Aorta (tissue), 5 donors: ENCODE measurements around the gene PPM1G. TPM values are rescaled to one million over a fixed set of nuclear protein-coding genes. Genes with fewer than 3 reads are reported as not detected.

Experiments used
- ATAC-seq: fragments of 200-7000 bp; cut with Tn5 transposase; one replicate; pipeline ENCODE4 v1.9.1; 2022; ENCODE audit warnings: moderate library complexity; ENCODE audit not compliant: low FRiP score
- DNase-seq, 2 donors: peaks; one replicate each; pipeline ENCODE4 v3.0.0-alpha.2; 2020
- H3K27ac ChIP-seq, 2 donors: one replicate each; pipeline ENCODE4 v1.5.1; 2013; ENCODE audit warnings: low read length in 2 of 2, mild to moderate bottlenecking in 2 of 2, moderate library complexity in 2 of 2, control low read depth in 1 of 2, inconsistent platforms in 1 of 2, low read depth in 1 of 2
- H3K27me3 ChIP-seq, 2 donors: one replicate each; pipeline ENCODE4 v1.6.1; 2013; ENCODE audit warnings: control low read depth in 1 of 2, low read length in 1 of 2, mild to moderate bottlenecking in 1 of 2, moderate library complexity in 1 of 2; ENCODE audit not compliant: insufficient read depth in 2 of 2, control insufficient read depth in 1 of 2
- H3K36me3 ChIP-seq, 2 donors: one replicate each; pipeline ENCODE4 v1.6.1; 2013; ENCODE audit warnings: control low read depth in 1 of 2, low read length in 1 of 2, mild to moderate bottlenecking in 1 of 2; ENCODE audit not compliant: insufficient read depth in 2 of 2, control insufficient read depth in 1 of 2
- H3K4me1 ChIP-seq, 2 donors: one replicate each; pipeline ENCODE4 v1.6.1; 2013; ENCODE audit warnings: low read length in 2 of 2, control low read depth in 1 of 2, mild to moderate bottlenecking in 1 of 2, moderate library complexity in 1 of 2; ENCODE audit not compliant: insufficient read depth in 2 of 2, control insufficient read depth in 1 of 2
- H3K4me3 ChIP-seq, 2 donors: one replicate each; pipeline ENCODE4 v1.5.1; 2013; ENCODE audit warnings: low read length in 2 of 2, control low read depth in 1 of 2, mild to moderate bottlenecking in 1 of 2
- H3K9me3 ChIP-seq: one replicate; pipeline ENCODE4 v1.6.1; 2013; ENCODE audit warnings: mild to moderate bottlenecking, low read length; ENCODE audit not compliant: control insufficient read depth
- WGBS, 2 donors: extraction: QIAGEN DNeasy Blood & Tissue Kit; methylation state at CpG; one replicate each; pipeline ENCODE4 v1.1.7; 2013; 5-methylcytosine and 5-hydroxymethylcytosine counted together
- intact Hi-C, 2 donors: fragments of 100-400 bp; cut with DNase I; formaldehyde crosslinking; loops; one replicate each; pipeline versions ENCODE4 v1.14.2 to v1.15.0; 2022
- polyA plus RNA-seq, 2 donors: library from polyadenylated mRNA; stranded (reverse); fragments of 200-250 nt; gene quantifications; one replicate each; pipeline ENCODE4 v1.2.3, GENCODE V29; 2013
- total RNA-seq, 2 donors: library from RNA; stranded (reverse); fragmentation: NEBNext Ultra II Directional; extraction: Animal tissue kit (Norgen Biotek cat#: 25700); gene quantifications; one replicate each; pipeline ENCODE4 v1.2.1, GENCODE V29; 2021
- donor health status: healthy with polysubstance abuse.
- donor health status: Bipolar disorder and iron deficiency.
- donor health status: DM: no; HTN: no; CAD: no.
- donor health status: DM: no; HTN: no; CAD: no.
- donor health status: DM: yes; HTN: yes; CAD: no.

Gene PPM1G
- total and polyA plus RNA-seq, 4 donors, result 37.3 to 42.7 (median 40.1) TPM

DNA sequence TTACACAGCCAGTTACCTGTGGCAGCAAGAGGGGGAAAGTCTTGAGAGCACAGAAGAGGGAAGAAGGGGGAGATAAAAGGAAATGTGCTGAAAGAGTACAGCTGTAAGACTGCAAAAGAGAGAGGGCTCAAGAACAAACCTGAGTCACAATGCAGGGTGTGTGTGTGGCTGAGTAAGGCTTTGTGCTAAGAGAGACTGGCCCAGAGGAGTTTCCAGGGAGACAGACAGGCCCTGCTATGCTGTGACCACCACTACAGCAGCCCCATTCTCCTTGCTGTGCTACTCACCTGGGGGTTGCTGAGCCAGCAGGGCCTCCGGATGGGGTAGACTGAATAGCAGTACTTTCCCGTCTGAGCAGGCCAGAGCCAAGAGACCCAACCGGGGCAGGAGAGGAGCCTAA, 74.1 kb downstream of the PPM1G start:
- Histone ChIP-seq H3K36me3 (peaks cover 9 to 15% of the 10 kb centered on the region in 2 donors), H3K9me3 (no peaks in the 10 kb centered on the region), H3K27ac (no peak overlapping the region), H3K27me3 (no peaks in the 10 kb centered on the region), H3K4me3 (no peak overlapping the region), H3K4me1 (no peaks in the 10 kb centered on the region)
- ATAC-seq (no peak), DNase-seq (no peak)
- WGBS, 2 donors, result 90 to 93% methylated on average over 3 of the region's 3 CpGs
- intact Hi-C loops, result no loop called here

Other genes starting within 250 kb of the PPM1G start
- gene ATRAID, start 197.6 kb downstream of the PPM1G start, total RNA-seq, result 10 to 100 TPM; 66.9 to 93.8 TPM
- 100 to 1,000 TPM; 144 to 176 TPM for gene ATRAID, start 197.6 kb downstream of the PPM1G start, polyA plus RNA-seq
- gene SLC5A6, start 197.3 kb downstream of the PPM1G start, total RNA-seq, result 10 to 100 TPM; 17.9 to 21.3 TPM
- 10 to 100 TPM; 16.4 to 24.7 TPM for gene SLC5A6, start 197.3 kb downstream of the PPM1G start, polyA plus RNA-seq
- gene CAD, start 192.2 kb downstream of the PPM1G start, total RNA-seq, result 10 to 100 TPM; 19.5 to 29.7 TPM
- 10 to 100 TPM in 1 of 2 donors, 1 to 10 TPM in 1; 6.9 to 16.9 TPM for gene CAD, start 192.2 kb downstream of the PPM1G start, polyA plus RNA-seq
- gene SLC30A3, start 146.5 kb downstream of the PPM1G start, total RNA-seq, result 1 to 10 TPM in 1 of 2 donors, under 1 TPM in 1; 0.78 to 1.8 TPM
- gene SLC30A3, start 146.5 kb downstream of the PPM1G start, polyA plus RNA-seq, result 10 to 100 TPM in 1 of 2 donors, 1 to 10 TPM in 1; 4.0 to 20.2 TPM
- gene DNAJC5G, start 134.2 kb downstream of the PPM1G start, total RNA-seq, result not detected
- gene DNAJC5G, start 134.2 kb downstream of the PPM1G start, polyA plus RNA-seq, result 1 to 10 TPM; 2.3 TPM
- gene TRIM54, start 127.2 kb downstream of the PPM1G start, total RNA-seq, result under 1 TPM; 0.18 to 0.39 TPM
- 1 to 10 TPM; 1.4 to 5.0 TPM for gene TRIM54, start 127.2 kb downstream of the PPM1G start, polyA plus RNA-seq
- gene UCN, start 101.1 kb downstream of the PPM1G start, total RNA-seq, result 1 to 10 TPM; 1.2 to 2.2 TPM
- 1 to 10 TPM in 1 of 2 donors, not detected in 1; 1.3 TPM for gene UCN, start 101.1 kb downstream of the PPM1G start, polyA plus RNA-seq
- 10 to 100 TPM; 49.9 to 68.7 TPM for gene MPV17, start 86.5 kb downstream of the PPM1G start, total RNA-seq
- 10 to 100 TPM; 47.5 to 80.6 TPM for gene MPV17, start 86.5 kb downstream of the PPM1G start, polyA plus RNA-seq
- gene GTF3C2, start 52.8 kb downstream of the PPM1G start, total RNA-seq, result 10 to 100 TPM; 42.7 to 60.9 TPM
- 10 to 100 TPM; 17.0 to 20.3 TPM for gene GTF3C2, start 52.8 kb downstream of the PPM1G start, polyA plus RNA-seq
- 10 to 100 TPM; 32.2 to 42.7 TPM for gene EIF2B4, start 39.3 kb downstream of the PPM1G start, total RNA-seq
- 10 to 100 TPM; 36.3 to 87.1 TPM for gene EIF2B4, start 39.3 kb downstream of the PPM1G start, polyA plus RNA-seq
- gene SNX17, start 39.0 kb downstream of the PPM1G start, total RNA-seq, result 10 to 100 TPM; 77.8 to 90.5 TPM
- 10 to 100 TPM; 79.4 to 92.6 TPM for gene SNX17, start 39.0 kb downstream of the PPM1G start, polyA plus RNA-seq
- gene ZNF513, start 28.9 kb downstream of the PPM1G start, total RNA-seq, result 10 to 100 TPM; 15.3 to 18.7 TPM
- gene ZNF513, start 28.9 kb downstream of the PPM1G start, polyA plus RNA-seq, result 10 to 100 TPM in 1 of 2 donors, 1 to 10 TPM in 1; 5.5 to 32.7 TPM
- 10 to 100 TPM; 94.5 to 99.8 TPM for gene NRBP1, start 19.0 kb upstream of the PPM1G start, total RNA-seq
- gene NRBP1, start 19.0 kb upstream of the PPM1G start, polyA plus RNA-seq, result 10 to 100 TPM; 51.2 to 81.2 TPM
- 1 to 10 TPM; 1.8 to 2.4 TPM for gene KRTCAP3, start 32.8 kb upstream of the PPM1G start, total RNA-seq
- 10 to 100 TPM in 1 of 2 donors, 1 to 10 TPM in 1; 3.9 to 13.9 TPM for gene KRTCAP3, start 32.8 kb upstream of the PPM1G start, polyA plus RNA-seq
- gene IFT172, start 80.2 kb upstream of the PPM1G start, total RNA-seq, result 10 to 100 TPM; 24.8 to 45.7 TPM
- gene IFT172, start 80.2 kb upstream of the PPM1G start, polyA plus RNA-seq, result 10 to 100 TPM in 1 of 2 donors, 1 to 10 TPM in 1; 8.1 to 64.9 TPM
- 10 to 100 TPM; 12.1 to 18.6 TPM for gene FNDC4, start 85.6 kb upstream of the PPM1G start, total RNA-seq
- 10 to 100 TPM; 21.4 to 39.0 TPM for gene FNDC4, start 85.6 kb upstream of the PPM1G start, polyA plus RNA-seq
- 1 to 10 TPM in 1 of 2 donors, under 1 TPM in 1; 0.69 to 2.4 TPM for gene GCKR, start 87.2 kb upstream of the PPM1G start, total RNA-seq
- 1 to 10 TPM in 1 of 2 donors, under 1 TPM in 1; 0.13 to 7.7 TPM for gene GCKR, start 87.2 kb upstream of the PPM1G start, polyA plus RNA-seq
- 10 to 100 TPM; 29.5 to 41.7 TPM for gene ZNF512, start 173.5 kb upstream of the PPM1G start, total RNA-seq
- 10 to 100 TPM; 12.1 to 21.2 TPM for gene ZNF512, start 173.5 kb upstream of the PPM1G start, polyA plus RNA-seq
- gene CCDC121, start 219.4 kb upstream of the PPM1G start, total RNA-seq, result 1 to 10 TPM; 2.2 to 3.6 TPM
- 1 to 10 TPM; 2.4 to 4.5 TPM for gene CCDC121, start 219.4 kb upstream of the PPM1G start, polyA plus RNA-seq
- 10 to 100 TPM; 16.4 to 21.9 TPM for gene GPN1, start 219.5 kb upstream of the PPM1G start, total RNA-seq
- 10 to 100 TPM; 20.5 to 24.8 TPM for gene GPN1, start 219.5 kb upstream of the PPM1G start, polyA plus RNA-seq